Panc1 (cell line): ENCODE results near the gene ZGRF1. TPM values are rescaled to one million over a fixed set of nuclear protein-coding genes. Genes with fewer than 3 reads are reported as not detected.

Experiments
- ATAC-seq: fragments of 200-7000 bp; cut with Tn5 transposase; 2 replicates; pipeline ENCODE4 v1.9.1; 2020; ENCODE audit warnings: mild to moderate bottlenecking, moderate library complexity
- BruUV-seq: library from RNA; stranded (reverse); fragments of 400-500 nt; replicated peaks from 2 replicates; lab custom pipeline; 2021; lab: Mats Ljungman, UMichigan
- CTCF ChIA-PET: fragments of 300-600 bp; sonication (Branson Sonifier 250); formaldehyde crosslinking; loops from one replicate; lab custom pipeline; 2022; ENCODE audit warnings: antibody characterized with exemption; lab: Charles Lee
- POLR2A ChIA-PET: fragments of 300-600 bp; sonication (Branson Sonifier 250); formaldehyde crosslinking; loops from one replicate; lab custom pipeline; 2022; ENCODE audit warnings: antibody characterized with exemption; lab: Charles Lee
- DNase-seq: peaks from one replicate; pipeline ENCODE4 v3.0.0-alpha.2; 2010; ENCODE audit warnings: low read depth, low spot score
- H3K27ac ChIP-seq: 2 replicates; pipeline ENCODE4 v1.5.1; 2011; ENCODE audit warnings: mild to moderate bottlenecking, low read length, inconsistent platforms
- H3K27me3 ChIP-seq: fragments of 200-500 bp; sonication (Bioruptor generic); 2 replicates; pipeline ENCODE4 v1.6.0; 2014; ENCODE audit warnings: low read length, inconsistent platforms; ENCODE audit not compliant: control insufficient read depth, insufficient read depth
- H3K36me3 ChIP-seq: fragments of 200-500 bp; sonication (Bioruptor generic); 2 replicates; pipeline ENCODE4 v1.5.1; 2014; ENCODE audit warnings: inconsistent platforms, mild to moderate bottlenecking, low read length, moderate library complexity; ENCODE audit not compliant: control insufficient read depth, insufficient read depth
- H3K4me1 ChIP-seq: 2 replicates; pipeline ENCODE4 v1.5.1; 2011; ENCODE audit warnings: inconsistent platforms, mild to moderate bottlenecking, low read length, moderate library complexity; ENCODE audit not compliant: control insufficient read depth, insufficient read depth
- H3K4me3 ChIP-seq, 2 experiments: 2 replicates each; pipeline ENCODE4 v1.5.1; 2011 to 2012; ENCODE audit warnings: low read depth in 2 of 2, low read length in 2 of 2, mild to moderate bottlenecking in 2 of 2, inconsistent platforms in 1 of 2, moderate library complexity in 1 of 2
- H3K9me3 ChIP-seq: fragments of 200-500 bp; sonication (Bioruptor generic); 2 replicates; pipeline ENCODE4 v1.5.1; 2014; ENCODE audit warnings: low read depth, mild to moderate bottlenecking, inconsistent platforms, low read length, moderate library complexity; ENCODE audit not compliant: control insufficient read depth, insufficient read depth
- CTCF ChIP-seq: fragments of 450-650 bp; IDR thresholded peaks from 2 replicates; pipeline ENCODE4 v1.5.1; 2017; ENCODE audit warnings: mild to moderate bottlenecking
- POLR2AphosphoS5 ChIP-seq: IDR thresholded peaks from 2 replicates; pipeline ENCODE4 v1.6.1; 2012; ENCODE audit warnings: mild to moderate bottlenecking, low read depth, low read length, moderate library complexity
- REST ChIP-seq, 2 experiments: IDR thresholded peaks; 2 replicates each; pipeline ENCODE4 v1.6.1; 2011 to 2012; ENCODE audit warnings: low read depth in 2 of 2, control low read depth in 1 of 2, low read length in 1 of 2, mild to moderate bottlenecking in 1 of 2, moderate library complexity in 1 of 2; ENCODE audit not compliant: insufficient read depth in 1 of 2
- SIN3A ChIP-seq: IDR thresholded peaks from 2 replicates; pipeline ENCODE4 v1.6.1; 2012; ENCODE audit warnings: low read depth, mild to moderate bottlenecking, low read length, moderate library complexity, borderline replicate concordance; ENCODE audit not compliant: insufficient read depth
- TCF7L2 ChIP-seq: IDR thresholded peaks from 2 replicates; pipeline ENCODE4 v1.6.1; 2011; ENCODE audit warnings: mild to moderate bottlenecking, low read depth, low read length, inconsistent platforms
- in situ Hi-C: cut with HindIII; loops from 2 replicates; pipeline ENCODE4 v1.10.0; 2016; ENCODE audit warnings: low sequenced_read_pairs, low pct_unique_long_range_greater_than_20kb
- intact Hi-C: fragments of 100-400 bp; cut with micrococcal nuclease; formaldehyde crosslinking; loops from one replicate; pipeline ENCODE4 v1.10.0; 2022; ENCODE audit not compliant: unreplicated experiment
- total RNA-seq: library from RNA; stranded (reverse); gene quantifications from one replicate; pipeline ENCODE4 v1.2.1, GENCODE V29; 2021; ENCODE audit not compliant: unreplicated experiment

ZGRF1 gene
- total RNA-seq, 1 experiment from 2014 or later: 7.4 TPM

- no peaks in the 10 kb centered on the region; the same call in 1 of the 2 replicates for H3K27me3 ChIP-seq
- POLR2A ChIA-PET: no interaction called here
- no peak overlapping the region for H3K27ac ChIP-seq
- no peak overlapping the region for H3K4me3 ChIP-seq
- H3K36me3 ChIP-seq: no peaks in the 10 kb centered on the region
- DNase-seq (no peak), ATAC-seq (no peak)
- no peaks in the 10 kb centered on the region for H3K4me1 ChIP-seq
- CTCF ChIA-PET: no interaction called here
- no peaks in the 10 kb centered on the region for H3K9me3 ChIP-seq
- intact Hi-C loops (no loop called here), in situ Hi-C loops (no loop called here)
- BruUV-seq: no TSS peak
- TF ChIP-seq POLR2AphosphoS5: no peak
- TF ChIP-seq CTCF: no peak
- TF ChIP-seq TCF7L2: no peak
Observed at GRCh38 chr4:112673686-112674085, 37.0 kb upstream of the ZGRF1 start.

GRCh38 chr4:112673076-112673475 lies 36.4 kb upstream of the ZGRF1 start:
- DNase-seq: no peak
- Histone ChIP-seq H3K9me3 (no peaks in the 10 kb centered on the region), H3K4me3 (no peak overlapping the region), H3K27me3 (no peaks in the 10 kb centered on the region; the same call in 1 of the 2 replicates), H3K4me1 (no peaks in the 10 kb centered on the region), H3K36me3 (no peaks in the 10 kb centered on the region), H3K27ac (no peak overlapping the region)
- CTCF ChIA-PET: no interaction called here
- in situ Hi-C loops: no loop called here
- intact Hi-C loops: no loop called here
- no TSS peak for BruUV-seq
- TF ChIP-seq TCF7L2 (no peak), POLR2AphosphoS5 (no peak), SIN3A (no peak)
- no peak for ATAC-seq
- POLR2A ChIA-PET: no interaction called here

GRCh38 chr4:112668131-112668530 lies 31.4 kb upstream of the ZGRF1 start:
- Histone ChIP-seq H3K4me1 (no peaks in the 10 kb centered on the region), H3K4me3 (no peak overlapping the region), H3K9me3 (no peaks in the 10 kb centered on the region), H3K27ac (no peak overlapping the region), H3K36me3 (no peaks in the 10 kb centered on the region), H3K27me3 (no peaks in the 10 kb centered on the region)
- ChIA-PET POLR2A (no interaction called here), CTCF (no interaction called here)
- BruUV-seq: no TSS peak
- no peak for ATAC-seq
- TF ChIP-seq CTCF (no peak), TCF7L2 (no peak), SIN3A (no peak), POLR2AphosphoS5 (no peak), REST (IDR thresholded peaks at IDR 0.05; ENCODE audit: insufficient read depth in 1 of 2, low read depth in 2 of 2, low read length in 1 of 2) (no peak)
- in situ Hi-C loops (no loop called here), intact Hi-C loops (no loop called here)
- DNase-seq: no peak
